GM18502 (cell line): ENCODE measurements around the gene PDE6A.

Source experiments
- ATAC-seq: cut with Tn5 transposase; IDR thresholded peaks from one replicate; pipeline ENCODE4 v1.9.1; 2021; ENCODE audit warnings: mild to moderate bottlenecking; ENCODE audit not compliant: unreplicated experiment, poor library complexity

The PDE6A gene

DNA sequence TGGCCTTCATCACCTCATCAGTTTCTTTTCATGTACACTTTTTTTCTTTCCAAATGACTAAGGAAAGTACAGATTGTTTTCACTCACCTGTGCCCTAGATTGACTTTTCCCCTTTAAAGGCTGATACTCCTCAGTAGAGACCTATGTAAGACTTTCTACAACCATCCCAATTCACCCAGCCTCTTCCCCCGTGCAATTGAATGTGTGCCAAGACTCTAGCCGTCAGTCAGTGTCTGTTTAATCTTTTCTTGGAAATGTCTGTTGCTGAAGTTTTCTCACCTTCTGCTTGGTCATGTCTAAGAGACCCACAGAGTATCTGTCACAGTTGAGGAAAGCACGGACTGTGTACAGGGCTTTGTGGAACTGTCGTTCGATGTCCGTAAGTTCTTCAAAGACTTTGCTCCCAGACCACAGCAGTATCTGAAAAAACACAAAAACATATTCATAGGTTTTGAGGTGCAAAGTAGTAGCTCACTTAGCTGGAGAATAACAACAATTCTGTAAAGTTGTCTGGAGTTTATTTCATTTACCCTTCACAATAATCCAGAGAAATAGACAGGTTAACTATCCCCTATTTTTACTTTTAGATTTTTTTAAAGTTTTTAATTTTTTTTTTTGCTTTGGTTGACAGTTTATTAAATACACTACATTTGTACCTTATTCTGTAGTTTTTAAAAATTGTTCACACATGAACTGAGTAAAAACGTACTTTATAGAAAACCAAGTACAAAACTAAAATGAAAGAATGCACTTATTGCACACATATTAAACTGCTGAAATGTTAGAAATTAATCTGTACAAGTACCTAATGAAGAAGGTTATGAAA, 13.6 kb downstream of the PDE6A start:
- no peak for ATAC-seq

- ATAC-seq, result no peak
Measured at GRCh38 chr5:149930043-149930748, 14.4 kb downstream of the PDE6A start.

DNA sequence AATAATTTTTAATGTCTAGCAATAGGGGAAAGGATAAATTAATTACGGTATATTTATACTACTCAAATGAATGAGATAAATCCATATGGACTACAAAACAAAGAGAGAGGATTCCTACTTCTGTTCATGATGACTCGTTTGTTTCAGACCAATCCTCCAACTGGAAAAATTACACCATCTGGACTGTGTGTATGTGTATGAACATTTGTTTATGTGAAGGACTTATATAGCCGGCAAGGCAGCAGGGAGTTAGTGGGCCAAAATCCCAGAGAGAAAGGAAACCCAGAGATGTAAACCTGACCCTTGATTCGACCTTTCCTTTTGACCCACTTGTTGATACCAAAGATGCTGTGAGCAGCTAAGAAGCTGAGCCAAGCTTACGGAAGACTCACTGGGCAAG, 20.1 kb downstream of the PDE6A start:
- no peak for ATAC-seq

- no peak for ATAC-seq
Measured at GRCh38 chr5:149922950-149923349, 21.6 kb downstream of the PDE6A start.

GRCh38 chr5:149921597-149921996, 23.0 kb downstream of the PDE6A start:
- no peak for ATAC-seq

- no peak for ATAC-seq
Measured at GRCh38 chr5:149917073-149917676, 27.4 kb downstream of the PDE6A start.

GRCh38 chr5:149916334-149917072, 28.1 kb downstream of the PDE6A start:
- no peak for ATAC-seq

- ATAC-seq, result no peak
Measured at GRCh38 chr5:149915392-149916260, 29.0 kb downstream of the PDE6A start.

- ATAC-seq, result no peak
Measured at GRCh38 chr5:149913436-149914419, 30.9 kb downstream of the PDE6A start.

GRCh38 chr5:149912226-149912871, 32.2 kb downstream of the PDE6A start:
- no peak for ATAC-seq

DNA sequence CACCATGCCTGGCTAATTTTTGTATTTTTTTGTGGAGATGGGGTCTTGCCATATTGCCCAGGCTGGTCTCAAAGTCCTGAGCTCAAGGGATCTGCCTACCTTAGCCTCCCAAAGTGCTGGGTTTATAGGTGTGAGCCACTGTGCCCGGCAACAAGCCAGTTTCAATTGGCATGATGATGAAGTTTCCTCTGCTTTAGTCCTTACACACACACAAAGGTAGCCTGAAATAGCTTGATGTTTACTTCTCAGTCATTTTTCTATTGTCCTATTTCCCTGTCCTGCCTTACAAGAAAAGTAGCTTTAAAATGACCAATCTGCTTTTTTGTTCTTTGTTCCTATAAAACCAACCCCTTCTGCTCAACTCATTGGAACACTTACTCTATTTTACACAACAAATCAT, 33.6 kb downstream of the PDE6A start:
- ATAC-seq, result no peak

DNA sequence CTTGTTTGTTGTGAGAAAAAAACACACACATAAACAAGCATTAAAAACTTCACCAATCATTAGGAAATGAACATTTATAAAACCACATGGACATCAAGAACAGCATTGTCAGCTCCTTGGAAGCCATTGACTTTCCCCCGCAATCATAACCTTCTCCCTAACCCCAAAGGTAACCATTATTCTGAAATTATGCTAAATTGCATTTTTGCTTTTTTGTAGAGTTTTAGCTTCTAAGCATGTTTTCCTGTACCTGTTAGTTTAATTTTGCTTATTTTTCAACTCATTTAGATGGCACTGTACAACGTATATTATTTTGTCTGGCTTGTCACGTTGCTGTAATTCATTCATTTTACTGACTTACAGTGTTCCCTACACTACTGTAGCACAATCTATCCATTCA, 36.8 kb downstream of the PDE6A start:
- ATAC-seq, result no peak

GRCh38 chr5:149904977-149905376, 39.6 kb downstream of the PDE6A start:
- ATAC-seq, result no peak

DNA sequence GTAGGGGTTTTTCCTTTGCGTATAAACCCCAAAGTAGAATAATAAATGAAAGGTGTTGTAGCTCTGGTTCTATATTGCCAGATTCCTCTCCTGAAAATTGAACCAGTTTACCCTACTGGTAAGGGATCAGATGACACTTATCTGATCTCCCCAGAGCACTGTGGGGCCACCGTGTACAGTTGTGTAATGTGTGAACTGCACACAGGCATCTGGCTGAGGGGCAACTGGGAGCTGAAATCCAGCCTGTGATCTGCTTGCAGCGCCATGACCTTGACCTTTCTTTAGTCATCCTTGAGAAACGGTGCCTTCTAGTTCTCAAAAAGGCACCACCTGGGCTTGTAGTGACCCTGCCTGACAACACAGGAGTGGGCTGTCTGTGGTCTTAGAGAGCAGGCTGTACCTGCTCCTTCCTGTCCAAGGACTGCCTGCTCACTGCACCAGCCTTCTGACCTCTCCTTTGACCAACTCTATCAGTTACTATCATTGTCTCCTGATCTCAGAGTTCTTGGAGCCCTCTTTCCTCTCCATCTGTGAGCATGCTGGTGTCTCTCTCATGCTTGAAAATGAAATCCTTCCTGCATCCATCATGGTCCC, 40.2 kb downstream of the PDE6A start:
- ATAC-seq, result no peak

DNA sequence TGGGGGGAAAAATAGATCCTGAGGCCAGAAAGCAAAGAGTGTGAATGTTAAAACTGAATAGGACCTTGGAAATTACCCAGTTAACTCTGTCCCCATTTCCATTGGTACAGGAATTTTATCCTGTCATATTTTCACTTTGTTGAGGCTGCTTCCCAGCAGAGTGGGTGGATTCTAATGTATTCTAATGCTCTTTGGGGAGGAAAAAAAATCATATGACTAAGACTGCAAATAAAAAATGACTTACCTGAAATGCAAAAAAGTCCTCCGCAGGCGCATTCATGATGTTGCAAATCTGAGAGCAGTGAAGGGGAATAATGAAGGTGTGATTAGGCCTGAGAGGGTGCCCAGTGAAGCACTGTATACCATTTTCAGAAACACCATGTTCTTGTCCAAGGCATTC, 41.2 kb downstream of the PDE6A start:
- no peak for ATAC-seq

DNA sequence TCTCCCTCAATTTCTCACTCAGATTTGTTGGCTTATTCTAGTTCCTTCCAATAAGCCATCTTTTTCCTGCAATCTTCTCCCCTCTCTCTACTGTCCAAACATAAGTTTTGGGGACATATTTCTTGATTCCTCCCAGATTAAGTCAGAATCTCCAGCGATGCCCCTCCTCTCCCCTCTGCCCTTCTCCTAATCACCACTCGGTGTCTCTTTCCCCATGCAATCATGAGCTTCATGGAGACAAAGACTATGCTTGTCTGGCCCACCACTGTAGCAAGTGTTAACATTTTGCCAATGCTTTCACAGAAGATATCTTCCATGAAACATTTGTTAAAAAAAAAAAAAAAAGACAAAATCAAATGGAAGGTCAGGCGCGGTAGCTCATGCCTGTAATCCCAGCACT, 42.4 kb downstream of the PDE6A start:
- no peak for ATAC-seq

DNA sequence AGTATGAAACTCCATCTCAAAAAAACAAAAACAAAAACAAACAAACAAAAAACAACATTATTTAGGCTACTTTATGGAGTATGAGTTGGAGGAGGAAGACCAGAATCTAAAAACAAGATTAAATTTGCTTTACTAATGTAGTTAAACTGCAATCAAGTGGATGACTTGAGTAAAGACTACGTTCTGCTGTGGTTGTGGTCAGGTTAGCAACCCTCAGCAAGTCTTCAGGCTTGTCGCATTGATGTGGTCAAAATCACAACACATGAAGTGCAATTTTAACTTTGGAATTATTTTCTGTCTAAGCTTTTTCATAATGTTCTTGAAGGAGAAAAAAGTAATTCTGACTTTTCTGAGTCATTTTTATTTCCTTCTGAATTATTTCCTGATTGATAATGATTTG, 43.1 kb downstream of the PDE6A start:
- ATAC-seq, result no peak

GRCh38 chr5:149900390-149900789, 44.2 kb downstream of the PDE6A start:
- no peak for ATAC-seq
